ENCODE results near the gene MYOZ1. TPM values are rescaled to one million over a fixed set of nuclear protein-coding genes. Genes with fewer than 3 reads are reported as not detected.

MYOZ1 gene
- total and polyA plus RNA-seq, 2 of the 8 experiments (the other 6 are each of a cell fraction or from before 2014, with no cell fraction given), result 2.6 to 3.3 TPM

GRCh38 chr10:73625884-73626752 lies 15.2 kb downstream of the MYOZ1 start (continued):
- no peak for TF ChIP-seq CTCF (IDR thresholded peaks at IDR 0.05; ENCODE audit: control extremely low read depth in 1 of 3, insufficient read depth in 1 of 3, low read depth in 1 of 3, low read length in 3 of 3)
- TF ChIP-seq JUN (IDR thresholded peaks at IDR 0.05; ENCODE audit: low read depth, low read length), result no peak
- TF ChIP-seq, protein P1, sequence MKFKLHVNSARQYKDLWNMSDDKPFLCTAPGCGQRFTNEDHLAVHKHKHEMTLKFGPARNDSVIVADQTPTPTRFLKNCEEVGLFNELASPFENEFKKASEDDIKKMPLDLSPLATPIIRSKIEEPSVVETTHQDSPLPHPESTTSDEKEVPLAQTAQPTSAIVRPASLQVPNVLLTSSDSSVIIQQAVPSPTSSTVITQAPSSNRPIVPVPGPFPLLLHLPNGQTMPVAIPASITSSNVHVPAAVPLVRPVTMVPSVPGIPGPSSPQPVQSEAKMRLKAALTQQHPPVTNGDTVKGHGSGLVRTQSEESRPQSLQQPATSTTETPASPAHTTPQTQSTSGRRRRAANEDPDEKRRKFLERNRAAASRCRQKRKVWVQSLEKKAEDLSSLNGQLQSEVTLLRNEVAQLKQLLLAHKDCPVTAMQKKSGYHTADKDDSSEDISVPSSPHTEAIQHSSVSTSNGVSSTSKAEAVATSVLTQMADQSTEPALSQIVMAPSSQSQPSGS (IDR thresholded peaks at IDR 0.05; ENCODE audit: low read length), result peak; percentile 88; the same call in 1 of the 2 replicates
- TF ChIP-seq SP2 (IDR thresholded peaks at IDR 0.05; ENCODE audit: low read length), result no peak
- no peak for TF ChIP-seq EP300 (IDR thresholded peaks at IDR 0.05; ENCODE audit: borderline replicate concordance in 1 of 2, low read depth in 2 of 2, low read length in 2 of 2)
- peak; percentile 98 for TF ChIP-seq CHD2 (IDR thresholded peaks at IDR 0.05; ENCODE audit: low read length)
